H1 (cell line): ENCODE measurements around the gene RETNLB. TPM values are rescaled to one million over a fixed set of nuclear protein-coding genes. Genes with fewer than 3 reads are reported as not detected.

Experiments used
- CTCF ChIA-PET: fragments of 300-600 bp; sonication (Branson Sonifier 250); formaldehyde crosslinking; loops from one replicate; lab custom pipeline; 2021; ENCODE audit not compliant: partially characterized antibody; lab: Charles Lee
- POLR2A ChIA-PET: fragments of 300-600 bp; sonication (Branson Sonifier 250); formaldehyde crosslinking; loops from one replicate; lab custom pipeline; 2021; ENCODE audit warnings: inconsistent platforms; ENCODE audit not compliant: partially characterized antibody; lab: Charles Lee
- DNase-seq, 2 experiments: peaks; one replicate each; pipeline versions ENCODE4 v3.0.0 to v3.0.0-alpha.2; 2010 to 2022; ENCODE audit warnings: low spot score in 2 of 2, low read depth in 1 of 2, mixed read lengths in 1 of 2
- FAIRE-seq: peaks from 2 replicates; lab custom pipeline; 2011; peaks lifted over from hg19 to GRCh38; lab: Jason Lieb, UNC
- H2AFZ ChIP-seq: 2 replicates; pipeline ENCODE4 v1.8.1; 2012; ENCODE audit warnings: low read length, inconsistent platforms
- H2AK5ac ChIP-seq: 2 replicates; pipeline ENCODE4 v1.6.1; 2013; ENCODE audit warnings: low read depth, low read length
- H2BK120ac ChIP-seq: replicated peaks from 2 replicates; pipeline ENCODE3; 2013; ENCODE audit warnings: low read depth, low read length, inconsistent platforms
- H2BK12ac ChIP-seq: 2 replicates; pipeline ENCODE4 v1.6.1; 2013; ENCODE audit warnings: low read depth, low read length
- H2BK15ac ChIP-seq: 2 replicates; pipeline ENCODE4 v1.6.1; 2013; ENCODE audit warnings: low read length
- H2BK20ac ChIP-seq: 2 replicates; pipeline ENCODE4 v1.6.1; 2013; ENCODE audit warnings: low read length
- H2BK5ac ChIP-seq: 2 replicates; pipeline ENCODE4 v1.6.1; 2013; ENCODE audit warnings: low read depth, low read length
- H3K14ac ChIP-seq: 2 replicates; pipeline ENCODE4 v1.6.1; 2013; ENCODE audit warnings: inconsistent platforms; ENCODE audit not compliant: insufficient read length
- H3K18ac ChIP-seq: 2 replicates; pipeline ENCODE4 v1.6.1; 2013; ENCODE audit warnings: low read length; ENCODE audit errors: extremely low read depth
- H3K23ac ChIP-seq: 2 replicates; pipeline ENCODE4 v1.6.1; 2013; ENCODE audit warnings: inconsistent platforms; ENCODE audit not compliant: insufficient read length
- H3K23me2 ChIP-seq: 2 replicates; pipeline ENCODE4 v1.6.1; 2013; ENCODE audit warnings: low read depth, low read length
- H3K27ac ChIP-seq: 2 replicates; pipeline ENCODE4 v1.6.1; 2011; ENCODE audit warnings: low read depth, low read length, inconsistent platforms
- H3K27me3 ChIP-seq, 4 experiments: replicated peaks in 1 of 4; 1 replicate in 1 of 4; 2 replicates in 3 of 4; pipeline versions ENCODE4 v1.6.1 to v1.8.1; 2011 to 2013; ENCODE audit warnings: low read length in 3 of 4, mild to moderate bottlenecking in 3 of 4, inconsistent platforms in 2 of 4, mixed read lengths in 2 of 4, moderate library complexity in 1 of 4; ENCODE audit not compliant: control insufficient read depth in 3 of 4, insufficient read depth in 3 of 4; ENCODE audit errors: extremely low read depth in 1 of 4
- H3K36me3 ChIP-seq, 4 experiments: 2 replicates each; pipeline versions ENCODE4 v1.6.1 to v1.8.1; 2011 to 2013; ENCODE audit warnings: mild to moderate bottlenecking in 4 of 4, low read length in 3 of 4, moderate library complexity in 2 of 4, control low read depth in 1 of 4, inconsistent platforms in 1 of 4; ENCODE audit not compliant: insufficient read depth in 4 of 4, control insufficient read depth in 2 of 4
- H3K4ac ChIP-seq: replicated peaks from 2 replicates; pipeline ENCODE3; 2013; ENCODE audit warnings: low read length, low read depth, mixed read lengths, inconsistent platforms; ENCODE audit not compliant: insufficient read length
- H3K4me1 ChIP-seq, 4 experiments: replicated peaks in 1 of 4; 1 replicate in 1 of 4; 2 replicates in 3 of 4; pipeline versions ENCODE4 v1.6.1 to v1.8.1; 2011 to 2013; ENCODE audit warnings: low read length in 3 of 4, inconsistent platforms in 2 of 4, mixed read lengths in 1 of 4; ENCODE audit not compliant: insufficient read depth in 4 of 4, control insufficient read depth in 3 of 4
- H3K4me2 ChIP-seq, 2 experiments: 2 replicates each; pipeline versions ENCODE4 v1.6.1 to v1.8.1; 2011 to 2013; ENCODE audit warnings: low read depth in 2 of 2, low read length in 2 of 2, control low read depth in 1 of 2, inconsistent platforms in 1 of 2, mild to moderate bottlenecking in 1 of 2; ENCODE audit not compliant: insufficient read depth in 1 of 2
- H3K4me3 ChIP-seq, 4 experiments: fragments of 200-600, 300-600 bp in 1 of 4; sonication (generic), shearing (Covaris generic), sonication (Bioruptor Twin) in 1 of 4; 2 replicates each; pipeline versions ENCODE4 v1.5.1 to v1.8.1; 2011 to 2016; ENCODE audit warnings: low read length in 4 of 4, low read depth in 3 of 4, control low read depth in 2 of 4, inconsistent platforms in 2 of 4, mild to moderate bottlenecking in 2 of 4, mixed read lengths in 1 of 4, moderate library complexity in 1 of 4; ENCODE audit not compliant: insufficient read depth in 2 of 4; ENCODE audit errors: extremely low read depth in 1 of 4
- H3K56ac ChIP-seq: replicated peaks from 2 replicates; pipeline ENCODE3; 2013; ENCODE audit warnings: low read depth, mild to moderate bottlenecking, mixed read lengths, low read length, inconsistent platforms; ENCODE audit not compliant: insufficient read length
- H3K79me1 ChIP-seq: 2 replicates; pipeline ENCODE4 v1.6.1; 2013; ENCODE audit warnings: low read depth, low read length, control low read depth
- H3K79me2 ChIP-seq, 2 experiments: 2 replicates each; pipeline versions ENCODE4 v1.6.1 to v1.8.1; 2012 to 2013; ENCODE audit warnings: low read length in 2 of 2, mild to moderate bottlenecking in 2 of 2, inconsistent platforms in 1 of 2; ENCODE audit not compliant: insufficient read depth in 2 of 2, control insufficient read depth in 1 of 2
- H3K9ac ChIP-seq, 4 experiments: replicated peaks in 1 of 4; 1 replicate in 1 of 4; 2 replicates in 3 of 4; pipeline versions ENCODE4 v1.6.1 to v1.8.1; 2011 to 2013; ENCODE audit warnings: low read depth in 3 of 4, low read length in 3 of 4, control low read depth in 2 of 4, mild to moderate bottlenecking in 2 of 4, moderate library complexity in 2 of 4, inconsistent platforms in 1 of 4; ENCODE audit errors: extremely low read depth in 1 of 4
- H3K9me3 ChIP-seq, 2 experiments: 2 replicates each; pipeline versions ENCODE4 v1.6.1 to v1.8.1; 2012 to 2013; ENCODE audit warnings: mild to moderate bottlenecking in 2 of 2, moderate library complexity in 2 of 2, control low read depth in 1 of 2, inconsistent platforms in 1 of 2, low read depth in 1 of 2, low read length in 1 of 2, mixed read lengths in 1 of 2; ENCODE audit not compliant: insufficient read depth in 2 of 2
- H4K20me1 ChIP-seq, 2 experiments: replicated peaks in 1 of 2; 2 replicates each; pipeline versions ENCODE3 to v1.8.1; 2011 to 2013; ENCODE audit warnings: inconsistent platforms in 2 of 2, low read length in 2 of 2, mild to moderate bottlenecking in 1 of 2; ENCODE audit not compliant: insufficient read depth in 2 of 2, control insufficient read depth in 1 of 2
- H4K5ac ChIP-seq: 2 replicates; pipeline ENCODE4 v1.6.1; 2013; ENCODE audit warnings: low read length, low read depth, mixed read lengths, inconsistent platforms; ENCODE audit not compliant: insufficient read length
- H4K8ac ChIP-seq: 2 replicates; pipeline ENCODE4 v1.8.0; 2013; ENCODE audit warnings: mild to moderate bottlenecking, moderate library complexity, low read length, inconsistent platforms; ENCODE audit not compliant: insufficient read depth; ENCODE audit errors: extremely low read depth
- H4K91ac ChIP-seq: replicated peaks from 2 replicates; pipeline ENCODE3; 2013; ENCODE audit warnings: low read length, mixed read lengths, inconsistent platforms; ENCODE audit not compliant: insufficient read length
- EZH2 ChIP-seq: fragments of 200-600 bp; sonication (generic); IDR thresholded peaks from 2 replicates; pipeline ENCODE4 v1.7.1; 2012; ENCODE audit warnings: low read depth, mild to moderate bottlenecking, moderate library complexity, low read length, inconsistent platforms; ENCODE audit not compliant: severe bottlenecking
- POLR2A ChIP-seq, 2 experiments: IDR thresholded peaks; 1 replicate in 1 of 2; 2 replicates in 1 of 2; pipeline ENCODE4 v1.6.1; 2011; ENCODE audit warnings: low read depth in 2 of 2, low read length in 2 of 2, mild to moderate bottlenecking in 2 of 2; ENCODE audit errors: control extremely low read depth in 1 of 2
- SIRT6 ChIP-seq: IDR thresholded peaks from one replicate; pipeline ENCODE4 v1.7.1; 2012; ENCODE audit warnings: low read length, inconsistent platforms
- SIX5 ChIP-seq: IDR thresholded peaks from 2 replicates; pipeline ENCODE4 v1.6.1; 2011; ENCODE audit warnings: mild to moderate bottlenecking, low read depth, low read length
- SP1 ChIP-seq: IDR thresholded peaks from 2 replicates; pipeline ENCODE4 v1.6.1; 2011; ENCODE audit warnings: low read depth, low read length
- SP2 ChIP-seq: IDR thresholded peaks from 2 replicates; pipeline ENCODE4 v1.6.1; 2012; ENCODE audit warnings: mild to moderate bottlenecking, low read length, inconsistent platforms
- SRF ChIP-seq: IDR thresholded peaks from 2 replicates; pipeline ENCODE4 v1.6.1; 2011; ENCODE audit warnings: mild to moderate bottlenecking, low read depth, low read length, moderate library complexity
- SUZ12 ChIP-seq: fragments of 200-600 bp; sonication (generic); IDR thresholded peaks from 2 replicates; pipeline ENCODE4 v1.6.1; 2012; ENCODE audit warnings: mild to moderate bottlenecking, inconsistent platforms, low read length, moderate library complexity, mixed read lengths
- YY1 ChIP-seq: IDR thresholded peaks from 2 replicates; pipeline ENCODE4 v1.6.1; 2011; ENCODE audit warnings: low read depth, mild to moderate bottlenecking, low read length
- WGBS, 2 experiments: shearing (Covaris generic) in 1 of 2; methylation state at CpG; one replicate each; pipeline versions ENCODE4 v1.1.6 to v1.1.7; 2013 to 2015; ENCODE audit warnings: low lambda C conversion rate in 2 of 2, mixed read lengths in 2 of 2, inconsistent platforms in 1 of 2, low coverage in 1 of 2, missing lambda C conversion rate in 1 of 2; ENCODE audit not compliant: insufficient replicate concordance in 2 of 2, insufficient coverage in 1 of 2, insufficient read length in 1 of 2; ENCODE audit errors: extremely low coverage in 1 of 2, missing lambda C conversion rate in 1 of 2; 5-methylcytosine and 5-hydroxymethylcytosine counted together
- polyA plus RNA-seq, 7 experiments: library from polyadenylated mRNA; depleted of rRNA in 3 of 7; stranded (reverse) in 5 of 7; unstranded in 2 of 7; fragments of >200 nt in 5 of 7; fragments of 200-250 nt in 2 of 7; gene quantifications; 1 replicate in 5 of 7; 2 replicates in 1 of 7; 4 replicates in 1 of 7; pipeline versions ENCODE4 v1.2.1 to v1.2.3, GENCODE V29; 2011 to 2013; ENCODE audit warnings: missing spikeins in 2 of 7, mixed read lengths in 2 of 7
- total RNA-seq: library from RNA; stranded (reverse); fragmentation: NEBNext Ultra II Directional; extraction: Animal tissue kit (Norgen Biotek cat#: 25700); gene quantifications from 2 replicates; pipeline ENCODE4 v1.2.1, GENCODE V29; 2021

RETNLB gene
- total and polyA plus RNA-seq, 2 of the 8 experiments (the other 6 are each of a cell fraction or from before 2014, with no cell fraction given): not detected

- no peak overlapping the region for H2BK20ac ChIP-seq
- no peak overlapping the region for H2BK15ac ChIP-seq
- no peak overlapping the region for H3K14ac ChIP-seq
- H4K91ac ChIP-seq: no peak overlapping the region
- H3K27me3 ChIP-seq: no peaks in the 10 kb centered on the region
- H4K20me1 ChIP-seq: no peaks in the 10 kb centered on the region
- DNase-seq: no peak
- TF ChIP-seq SIX5: no peak
- no peak for TF ChIP-seq SIRT6
- no peak for TF ChIP-seq EZH2
- no peak for TF ChIP-seq POLR2A (IDR thresholded peaks at IDR 0.05; ENCODE audit: control extremely low read depth in 1 of 2, low read depth in 2 of 2, low read length in 2 of 2)
- TF ChIP-seq SP1: no peak
- no peak for TF ChIP-seq SUZ12
- no peak for TF ChIP-seq SP2
- no peak for TF ChIP-seq SRF
- no peak for TF ChIP-seq YY1
- TF ChIP-seq, all 59 proteins: peak for 0
- H2AK5ac ChIP-seq: no peak overlapping the region
- H3K23ac ChIP-seq: no peak overlapping the region
- H4K8ac ChIP-seq: no peak overlapping the region
- no peak overlapping the region for H2BK12ac ChIP-seq
- H4K5ac ChIP-seq: no peak overlapping the region
- 98% methylated on average over 2 of the region's 2 CpGs; no CpG with 5 or more reads in 1 of the 2 experiments for WGBS, 2 experiments
- no peak for FAIRE-seq
- no peak overlapping the region for H3K4me2 ChIP-seq
- no peaks in the 10 kb centered on the region for H3K36me3 ChIP-seq
- no peak overlapping the region for H2BK5ac ChIP-seq
- no peaks in the 10 kb centered on the region for H3K9me3 ChIP-seq
- H2BK120ac ChIP-seq: no peak overlapping the region
- no peak overlapping the region for H3K9ac ChIP-seq
- CTCF ChIA-PET: interaction anchor here (0.9 to 1.5 kb wide), 3 partner anchors 17 to 230 kb away, joined by 3 to 5 read pairs (median 3); no protein-coding TSS in a partner anchor
- H3K79me2 ChIP-seq: no peaks in the 10 kb centered on the region
- H3K4ac ChIP-seq: no peak overlapping the region
- H3K4me3 ChIP-seq: no peak overlapping the region
- no peaks in the 10 kb centered on the region for H3K23me2 ChIP-seq
- H3K4me1 ChIP-seq: no peaks in the 10 kb centered on the region
- no peak overlapping the region for H3K27ac ChIP-seq
- H3K79me1 ChIP-seq: no peaks in the 10 kb centered on the region
- H2AFZ ChIP-seq: no peak overlapping the region
- H3K56ac ChIP-seq: no peak overlapping the region
- no peak overlapping the region for H3K18ac ChIP-seq
- POLR2A ChIA-PET: no interaction called here
These were observed 37.9 kb downstream of the RETNLB start for GRCh38 chr3:108719178-108719806.
